Endothelial cell (in vitro differentiated cells): Measurements from ENCODE around the gene DNAAF8. TPM values are rescaled to one million over a fixed set of nuclear protein-coding genes. Genes with fewer than 3 reads are reported as not detected.

Experiments
- DNase-seq: peaks from one replicate; pipeline ENCODE4 v3.0.0; 2021; ENCODE audit warnings: low spot score
- H3K27ac Mint-ChIP-seq: one replicate; pipeline ENCODE4 v1.8.0; 2021; ENCODE audit warnings: mixed read lengths, inconsistent platforms; ENCODE audit not compliant: unreplicated experiment
- H3K27me3 Mint-ChIP-seq: one replicate; pipeline ENCODE4 v1.8.0; 2021; ENCODE audit warnings: mild to moderate bottlenecking, moderate library complexity, mixed read lengths, inconsistent platforms; ENCODE audit not compliant: unreplicated experiment
- H3K36me3 Mint-ChIP-seq: one replicate; pipeline ENCODE4 v1.8.0; 2021; ENCODE audit warnings: mild to moderate bottlenecking, low read depth, mixed read lengths, inconsistent platforms; ENCODE audit not compliant: unreplicated experiment
- H3K4me1 Mint-ChIP-seq: one replicate; pipeline ENCODE4 v1.8.0; 2021; ENCODE audit warnings: mild to moderate bottlenecking, mixed read lengths, inconsistent platforms; ENCODE audit not compliant: unreplicated experiment
- H3K4me3 Mint-ChIP-seq: one replicate; pipeline ENCODE4 v1.8.0; 2021; ENCODE audit warnings: mild to moderate bottlenecking, mixed read lengths, inconsistent platforms; ENCODE audit not compliant: unreplicated experiment
- H3K9me3 Mint-ChIP-seq: one replicate; pipeline ENCODE4 v1.8.0; 2021; ENCODE audit warnings: mixed read lengths, inconsistent platforms; ENCODE audit not compliant: unreplicated experiment
- total RNA-seq: library from RNA; stranded (reverse); fragmentation: NEBNext Ultra II Directional; extraction: Animal tissue kit (Norgen Biotek cat#: 25700); gene quantifications from one replicate; pipeline ENCODE4 v1.2.1, GENCODE V29; 2021; ENCODE audit not compliant: unreplicated experiment
- TF ChIP-seq, protein P1 (sequence below): fragments of 200-600 bp; sonication (generic); IDR thresholded peaks from one replicate; pipeline ENCODE4 v1.5.0; 2021; ENCODE audit warnings: antibody characterized with exemption; ENCODE audit not compliant: unreplicated experiment

The DNAAF8 gene
- total RNA-seq, 1 donor from 2014 or later, result 0.18 TPM

GRCh38 chr16:4775005-4775404 lies 40.7 kb downstream of the DNAAF8 start:
- TF ChIP-seq, protein P1, sequence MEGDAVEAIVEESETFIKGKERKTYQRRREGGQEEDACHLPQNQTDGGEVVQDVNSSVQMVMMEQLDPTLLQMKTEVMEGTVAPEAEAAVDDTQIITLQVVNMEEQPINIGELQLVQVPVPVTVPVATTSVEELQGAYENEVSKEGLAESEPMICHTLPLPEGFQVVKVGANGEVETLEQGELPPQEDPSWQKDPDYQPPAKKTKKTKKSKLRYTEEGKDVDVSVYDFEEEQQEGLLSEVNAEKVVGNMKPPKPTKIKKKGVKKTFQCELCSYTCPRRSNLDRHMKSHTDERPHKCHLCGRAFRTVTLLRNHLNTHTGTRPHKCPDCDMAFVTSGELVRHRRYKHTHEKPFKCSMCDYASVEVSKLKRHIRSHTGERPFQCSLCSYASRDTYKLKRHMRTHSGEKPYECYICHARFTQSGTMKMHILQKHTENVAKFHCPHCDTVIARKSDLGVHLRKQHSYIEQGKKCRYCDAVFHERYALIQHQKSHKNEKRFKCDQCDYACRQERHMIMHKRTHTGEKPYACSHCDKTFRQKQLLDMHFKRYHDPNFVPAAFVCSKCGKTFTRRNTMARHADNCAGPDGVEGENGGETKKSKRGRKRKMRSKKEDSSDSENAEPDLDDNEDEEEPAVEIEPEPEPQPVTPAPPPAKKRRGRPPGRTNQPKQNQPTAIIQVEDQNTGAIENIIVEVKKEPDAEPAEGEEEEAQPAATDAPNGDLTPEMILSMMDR, result no peak
- Mint-ChIP-seq H3K36me3 (peaks cover 4% of the 10 kb centered on the region), H3K4me3 (no peak overlapping the region), H3K4me1 (no peaks in the 10 kb centered on the region), H3K27me3 (peaks cover 2% of the 10 kb centered on the region), H3K27ac (no peak overlapping the region), H3K9me3 (no peaks in the 10 kb centered on the region)
- DNase-seq, result no peak

DNA sequence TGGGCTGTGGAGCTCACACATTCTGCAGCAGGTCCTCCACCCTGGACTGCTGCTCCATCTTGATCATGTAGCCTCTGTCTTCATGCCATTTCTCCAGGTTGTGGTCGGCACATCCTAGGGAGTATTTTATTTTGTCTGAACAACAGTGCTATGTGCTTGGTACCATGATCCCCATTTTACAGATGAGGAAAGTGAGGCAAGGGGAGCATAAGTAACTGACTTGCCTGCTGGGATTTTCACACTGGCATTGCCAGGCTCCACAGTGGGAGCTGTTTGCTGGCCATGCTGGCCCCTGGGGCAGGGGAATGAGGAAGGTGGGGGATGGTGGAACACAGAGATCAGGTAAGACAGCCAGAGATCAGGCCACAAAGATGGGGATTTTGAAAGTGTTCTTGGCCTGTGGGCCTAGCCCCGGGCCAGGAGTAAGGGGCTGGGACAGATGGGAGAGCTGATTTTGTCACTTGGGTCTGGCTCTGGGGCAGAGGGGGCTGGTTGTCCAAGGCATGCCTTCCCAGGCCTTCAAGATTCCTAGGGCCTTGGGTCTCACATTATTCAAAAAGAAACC lies 41.9 kb downstream of the DNAAF8 start:
- Mint-ChIP-seq H3K4me3 (no peak overlapping the region), H3K27ac (no peak overlapping the region), H3K27me3 (peaks cover 5% of the 10 kb centered on the region)

GRCh38 chr16:4777339-4778049 lies 43.2 kb downstream of the DNAAF8 start:
- Mint-ChIP-seq H3K4me1 (no peaks in the 10 kb centered on the region), H3K36me3 (peaks cover 4% of the 10 kb centered on the region), H3K4me3 (no peak overlapping the region), H3K27me3 (peaks cover 5% of the 10 kb centered on the region), H3K27ac (no peak overlapping the region), H3K9me3 (no peaks in the 10 kb centered on the region)
- TF ChIP-seq, protein P1, result no peak
- no peak for DNase-seq

More for the DNA sequence above, 41.9 kb downstream of the DNAAF8 start:
- TF ChIP-seq, protein P1, result no peak
- DNase-seq, result no peak
- H3K4me1 Mint-ChIP-seq, result no peaks in the 10 kb centered on the region
- no peaks in the 10 kb centered on the region for H3K9me3 Mint-ChIP-seq
- peaks cover 4% of the 10 kb centered on the region for H3K36me3 Mint-ChIP-seq

DNA sequence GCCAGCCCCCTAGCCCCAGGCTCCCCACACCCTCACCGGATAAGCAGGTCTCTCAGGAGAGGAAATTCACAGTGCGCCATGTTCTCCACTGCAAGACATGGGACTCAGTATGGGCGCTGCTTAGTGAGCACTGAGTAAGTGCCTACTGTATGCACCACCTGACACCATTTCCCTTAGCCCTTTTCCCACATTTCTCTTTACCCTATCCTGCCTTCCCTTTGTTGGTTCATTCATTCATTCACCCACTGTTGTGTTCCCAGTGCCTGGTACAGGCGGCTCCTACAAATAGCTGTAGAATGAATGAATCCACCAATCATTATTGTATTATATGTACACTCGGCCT lies 43.7 kb downstream of the DNAAF8 start:
- Mint-ChIP-seq H3K4me1 (no peaks in the 10 kb centered on the region), H3K27me3 (peaks cover 8% of the 10 kb centered on the region), H3K9me3 (no peaks in the 10 kb centered on the region), H3K27ac (no peak overlapping the region), H3K4me3 (no peak overlapping the region), H3K36me3 (peaks cover 7% of the 10 kb centered on the region)
- no peak for DNase-seq
- TF ChIP-seq, protein P1, result no peak

GRCh38 chr16:4780235-4780634 lies 45.9 kb downstream of the DNAAF8 start:
- Mint-ChIP-seq H3K4me1 (no peaks in the 10 kb centered on the region), H3K4me3 (no peak overlapping the region), H3K9me3 (no peaks in the 10 kb centered on the region), H3K27me3 (peaks cover 10% of the 10 kb centered on the region), H3K36me3 (peaks cover 15% of the 10 kb centered on the region), H3K27ac (no peak overlapping the region)
- TF ChIP-seq, protein P1, result no peak
- DNase-seq, result no peak
